Measurements from ENCODE around the gene SFXN4.
"Not testable (repeated sequence)": the region's sequence is repeated elsewhere in the genome, so short reads cannot be mapped to it uniquely, and the experiment has no call there.

The SFXN4 gene

GRCh38 chr10:119190954-119191785, 25.7 kb upstream of the SFXN4 start:
- no peak for DNase-seq (ENCODE audit: low read depth)

- DNase-seq (ENCODE audit: low read depth) = no peak
Measured at GRCh38 chr10:119190353-119190752, 24.8 kb upstream of the SFXN4 start.

GRCh38 chr10:119189811-119190282, 24.3 kb upstream of the SFXN4 start:
- no peak for DNase-seq (ENCODE audit: low read depth)

- no peak for DNase-seq (ENCODE audit: low read depth)
Measured at GRCh38 chr10:119183664-119184412, 18.3 kb upstream of the SFXN4 start.

GRCh38 chr10:119180850-119181400, 15.4 kb upstream of the SFXN4 start:
- not testable (repeated sequence) for DNase-seq (ENCODE audit: low read depth)

- DNase-seq (ENCODE audit: low read depth) = peak; percentile 87
Measured at GRCh38 chr10:119178372-119179119, 13.0 kb upstream of the SFXN4 start, which contains the start of gene PRDX3. Gene PRDX3 (minus strand): TSS chr10:119178812. CDS start chr10:119178790, 22 bp downstream.

- no peak for DNase-seq (ENCODE audit: low read depth)
Measured at GRCh38 chr10:119177708-119178371, 12.3 kb upstream of the SFXN4 start.

- no peak for DNase-seq (ENCODE audit: low read depth)
Measured at GRCh38 chr10:119176166-119176565, 10.7 kb upstream of the SFXN4 start.

GRCh38 chr10:119174109-119174508, 8.6 kb upstream of the SFXN4 start:
- DNase-seq (ENCODE audit: low read depth) = no peak

- DNase-seq (ENCODE audit: low read depth) = no peak
Measured at GRCh38 chr10:119167041-119167440, 1.5 kb upstream of the SFXN4 start.

- DNase-seq (ENCODE audit: low read depth) = no peak
Measured at GRCh38 chr10:119166564-119166963, 1.1 kb upstream of the SFXN4 start.

- DNase-seq (ENCODE audit: low read depth) = no peak
Measured at GRCh38 chr10:119166118-119166500, 595 bp upstream of the SFXN4 start.

GRCh38 chr10:119162452-119163092, 2.9 kb downstream of the SFXN4 start:
- no peak for DNase-seq (ENCODE audit: low read depth)

- no peak for DNase-seq (ENCODE audit: low read depth)
Measured at GRCh38 chr10:119161680-119162451, 3.6 kb downstream of the SFXN4 start.

GRCh38 chr10:119159332-119159731, 6.2 kb downstream of the SFXN4 start:
- DNase-seq (ENCODE audit: low read depth) = no peak

GRCh38 chr10:119153661-119154060, 11.9 kb downstream of the SFXN4 start:
- no peak for DNase-seq (ENCODE audit: low read depth)

GRCh38 chr10:119153041-119153440, 12.5 kb downstream of the SFXN4 start:
- DNase-seq (ENCODE audit: low read depth) = no peak

GRCh38 chr10:119151601-119152000, 13.9 kb downstream of the SFXN4 start:
- DNase-seq (ENCODE audit: low read depth) = not testable (repeated sequence)

- no peak for DNase-seq (ENCODE audit: low read depth)
Measured at GRCh38 chr10:119149729-119150128, 15.8 kb downstream of the SFXN4 start.

- DNase-seq (ENCODE audit: low read depth) = no peak
Measured at GRCh38 chr10:119149157-119149556, 16.4 kb downstream of the SFXN4 start.
